Lower leg skin (tissue), 3 donors: ENCODE measurements around the gene CD109.

ENCODE experiments used
- CTCF ChIP-seq, 3 donors: fragments of 450-650 bp; IDR thresholded peaks; one replicate each; pipeline ENCODE4 v1.5.1; 2016; ENCODE audit warnings: antibody characterized with exemption in 3 of 3, mild to moderate bottlenecking in 3 of 3, moderate library complexity in 2 of 3
- POLR2A ChIP-seq, 2 donors: fragments of 450-650 bp; IDR thresholded peaks; one replicate each; pipeline ENCODE4 v1.6.1; 2016 to 2017; ENCODE audit warnings: antibody characterized with exemption in 2 of 2, mild to moderate bottlenecking in 1 of 2, moderate library complexity in 1 of 2

- TF ChIP-seq CTCF (IDR thresholded peaks at IDR 0.05) (no peak), POLR2A (IDR thresholded peaks at IDR 0.05) (no peak)
Observed at GRCh38 chr6:73823832-73824231, 127.8 kb downstream of the CD109 start.
